ENCODE measurements around the gene PLXNA4. TPM values are rescaled to one million over a fixed set of nuclear protein-coding genes. Genes with fewer than 3 reads are reported as not detected.

PLXNA4 gene
- total RNA-seq, 1 experiment from 2014 or later, result not detected

GRCh38 chr7:132498319-132498718 is 78.0 kb downstream of the PLXNA4 start:
- BruUV-seq (replicated peaks), result no TSS peak
- DNase-seq (ENCODE audit: low read depth, low spot score) (no peak), ATAC-seq (no peak)
- Histone ChIP-seq H3K79me2 (ENCODE audit: insufficient read depth, low read length) (no peaks in the 10 kb centered on the region), H2AFZ (ENCODE audit: low read depth, low read length, poor library complexity, severe bottlenecking) (no peak overlapping the region), H4K20me1 (ENCODE audit: insufficient read depth) (no peaks in the 10 kb centered on the region), H3K27me3 (ENCODE audit: insufficient read depth, low read length) (peaks cover 32% of the 10 kb centered on the region), H3K9me3 (ENCODE audit: control insufficient read depth in 1 of 2, insufficient read depth in 1 of 2, low read depth in 1 of 2, low read length in 2 of 2) (no peaks in the 10 kb centered on the region), H3K27ac (ENCODE audit: low read depth, low read length) (no peak overlapping the region), H3K9me2 (ENCODE audit: insufficient read depth) (no peaks in the 10 kb centered on the region), H3K4me1 (ENCODE audit: control insufficient read depth in 1 of 2, insufficient read depth in 2 of 2, low read length in 2 of 2) (no peaks in the 10 kb centered on the region), H3K9ac (ENCODE audit: low read length) (no peak overlapping the region), H3K4me3 (replicated peaks in 1 of 2; ENCODE audit: low read depth in 1 of 2, low read length in 2 of 2) (no peak overlapping the region), H3K36me3 (ENCODE audit: control insufficient read depth in 1 of 2, insufficient read depth in 2 of 2, low read length in 2 of 2) (no peaks in the 10 kb centered on the region), H3K4me2 (ENCODE audit: low read length) (no peak overlapping the region)
- ChIA-PET CTCF (no interaction called here), RAD21 (ENCODE audit: low non-redundant PET in 1 of 2, low total read pairs in 2 of 2, uncharacterized antibody in 2 of 2, unreplicated experiment in 2 of 2) (no interaction called here), POLR2A (no interaction called here)
- TF ChIP-seq EZH2 (IDR thresholded peaks at IDR 0.05) (no peak), SRF (IDR thresholded peaks at IDR 0.05; ENCODE audit: low read depth) (no peak), ELF1 (IDR thresholded peaks at IDR 0.05; ENCODE audit: borderline replicate concordance, low read depth) (no peak), POLR2A (IDR thresholded peaks at IDR 0.05; ENCODE audit: borderline replicate concordance, extremely low read depth, insufficient read depth, insufficient read length) (no peak), CEBPB (IDR thresholded peaks at IDR 0.05; ENCODE audit: low read depth) (no peak), CBX3 (IDR thresholded peaks at IDR 0.05; ENCODE audit: low read depth) (no peak), POLR2AphosphoS5 (IDR thresholded peaks at IDR 0.05; ENCODE audit: low read depth, low read length) (no peak), JUND (IDR thresholded peaks at IDR 0.05) (no peak), SP1 (IDR thresholded peaks at IDR 0.05; ENCODE audit: low read depth) (no peak)
- TF ChIP-seq, protein P1, sequence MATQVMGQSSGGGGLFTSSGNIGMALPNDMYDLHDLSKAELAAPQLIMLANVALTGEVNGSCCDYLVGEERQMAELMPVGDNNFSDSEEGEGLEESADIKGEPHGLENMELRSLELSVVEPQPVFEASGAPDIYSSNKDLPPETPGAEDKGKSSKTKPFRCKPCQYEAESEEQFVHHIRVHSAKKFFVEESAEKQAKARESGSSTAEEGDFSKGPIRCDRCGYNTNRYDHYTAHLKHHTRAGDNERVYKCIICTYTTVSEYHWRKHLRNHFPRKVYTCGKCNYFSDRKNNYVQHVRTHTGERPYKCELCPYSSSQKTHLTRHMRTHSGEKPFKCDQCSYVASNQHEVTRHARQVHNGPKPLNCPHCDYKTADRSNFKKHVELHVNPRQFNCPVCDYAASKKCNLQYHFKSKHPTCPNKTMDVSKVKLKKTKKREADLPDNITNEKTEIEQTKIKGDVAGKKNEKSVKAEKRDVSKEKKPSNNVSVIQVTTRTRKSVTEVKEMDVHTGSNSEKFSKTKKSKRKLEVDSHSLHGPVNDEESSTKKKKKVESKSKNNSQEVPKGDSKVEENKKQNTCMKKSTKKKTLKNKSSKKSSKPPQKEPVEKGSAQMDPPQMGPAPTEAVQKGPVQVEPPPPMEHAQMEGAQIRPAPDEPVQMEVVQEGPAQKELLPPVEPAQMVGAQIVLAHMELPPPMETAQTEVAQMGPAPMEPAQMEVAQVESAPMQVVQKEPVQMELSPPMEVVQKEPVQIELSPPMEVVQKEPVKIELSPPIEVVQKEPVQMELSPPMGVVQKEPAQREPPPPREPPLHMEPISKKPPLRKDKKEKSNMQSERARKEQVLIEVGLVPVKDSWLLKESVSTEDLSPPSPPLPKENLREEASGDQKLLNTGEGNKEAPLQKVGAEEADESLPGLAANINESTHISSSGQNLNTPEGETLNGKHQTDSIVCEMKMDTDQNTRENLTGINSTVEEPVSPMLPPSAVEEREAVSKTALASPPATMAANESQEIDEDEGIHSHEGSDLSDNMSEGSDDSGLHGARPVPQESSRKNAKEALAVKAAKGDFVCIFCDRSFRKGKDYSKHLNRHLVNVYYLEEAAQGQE (IDR thresholded peaks at IDR 0.05; ENCODE audit: low read depth), result no peak
- intact Hi-C loops (cut with micrococcal nuclease), result no loop called here
